Cortex of kidney (tissue), 1 donor: ENCODE measurements around the gene ANGPTL2.

ENCODE experiments used
- DNase-seq: peaks from one replicate; lab custom pipeline; 2025; lab: John Stamatoyannopoulos, UW

ANGPTL2 gene

DNA sequence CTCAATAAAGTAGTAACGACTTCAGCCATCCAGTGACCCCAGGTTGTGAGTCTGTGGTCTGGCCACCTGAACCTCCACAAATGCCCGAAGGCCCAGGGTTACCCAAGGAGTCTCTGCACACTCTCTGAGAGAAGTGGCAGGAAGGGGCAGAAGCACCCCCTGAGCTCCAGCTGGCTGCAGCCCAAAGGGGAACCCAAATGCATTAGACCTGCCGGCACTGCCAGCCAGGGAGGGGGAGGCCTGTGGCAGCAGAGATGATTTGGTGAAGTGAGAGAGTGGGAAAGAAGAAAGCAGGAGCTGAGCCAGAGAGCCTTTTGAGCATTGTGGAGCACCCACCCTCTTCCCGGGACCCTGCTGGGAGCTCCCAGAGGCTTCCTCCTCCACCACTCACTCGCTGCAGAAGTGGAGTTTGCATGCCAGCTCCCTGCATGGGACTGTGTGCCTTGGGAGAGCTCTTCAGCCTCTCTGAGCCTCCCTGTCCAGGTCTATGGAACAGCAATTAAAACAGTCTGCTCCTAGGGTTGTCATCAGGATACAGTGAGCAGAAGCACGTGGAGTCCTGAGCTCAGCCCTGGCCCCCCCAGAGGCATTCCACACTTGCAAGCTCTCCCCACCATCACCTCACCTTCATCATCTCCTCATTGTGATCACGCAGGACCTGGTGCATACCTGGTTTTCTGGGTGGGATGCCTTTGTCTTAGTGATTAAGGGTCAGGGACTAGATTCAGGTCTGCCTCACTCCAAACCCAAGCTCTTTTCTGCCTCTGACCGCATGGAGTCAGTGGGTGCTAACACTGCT is 13.8 kb upstream of the ANGPTL2 start:
- DNase-seq = no peak

- no peak for DNase-seq
Observed at GRCh38 chr9:127135056-127135745, 12.8 kb upstream of the ANGPTL2 start.

DNA sequence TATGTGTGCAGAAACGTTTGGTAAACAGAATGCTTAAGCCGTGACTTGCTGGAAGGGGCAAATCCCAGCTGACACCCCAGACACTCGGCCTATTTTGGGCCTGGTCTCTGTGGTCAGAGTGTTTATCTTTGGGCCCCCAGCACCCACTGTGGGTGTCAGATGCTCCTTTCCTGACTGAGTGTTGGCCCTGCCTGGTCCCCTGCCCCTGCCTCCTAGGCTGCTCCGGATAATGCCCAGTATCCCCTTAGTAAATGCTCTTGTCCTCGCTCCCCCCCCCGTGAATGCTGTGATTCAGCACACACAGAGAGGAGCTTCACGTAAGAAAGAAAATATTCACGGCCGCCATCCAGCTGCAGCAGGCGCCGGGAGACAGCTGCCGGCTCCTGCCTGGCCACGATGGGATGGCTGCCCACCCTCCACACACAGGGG is 11.3 kb upstream of the ANGPTL2 start:
- DNase-seq = no peak

- no peak for DNase-seq
Observed at GRCh38 chr9:127132921-127133647, 10.6 kb upstream of the ANGPTL2 start.

DNA sequence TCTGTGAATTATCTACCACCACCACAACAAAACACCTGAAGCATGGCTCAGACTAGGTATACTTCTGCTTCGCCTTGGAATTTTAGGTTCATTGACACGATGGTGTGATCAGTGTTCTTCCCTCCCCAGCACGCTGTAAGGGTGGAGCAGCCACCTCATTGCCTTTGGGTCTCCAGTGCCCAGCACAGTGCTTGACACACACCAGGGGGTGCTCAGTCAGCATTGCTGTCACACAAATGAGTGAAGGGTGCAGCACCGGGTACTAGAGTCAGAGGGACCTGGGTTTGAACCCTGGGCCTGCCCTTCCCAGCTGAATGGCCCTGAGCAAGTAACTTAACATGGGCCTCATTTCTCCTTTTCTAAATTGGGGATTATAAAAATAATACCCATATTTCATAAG is 9.9 kb upstream of the ANGPTL2 start:
- no peak for DNase-seq

DNA sequence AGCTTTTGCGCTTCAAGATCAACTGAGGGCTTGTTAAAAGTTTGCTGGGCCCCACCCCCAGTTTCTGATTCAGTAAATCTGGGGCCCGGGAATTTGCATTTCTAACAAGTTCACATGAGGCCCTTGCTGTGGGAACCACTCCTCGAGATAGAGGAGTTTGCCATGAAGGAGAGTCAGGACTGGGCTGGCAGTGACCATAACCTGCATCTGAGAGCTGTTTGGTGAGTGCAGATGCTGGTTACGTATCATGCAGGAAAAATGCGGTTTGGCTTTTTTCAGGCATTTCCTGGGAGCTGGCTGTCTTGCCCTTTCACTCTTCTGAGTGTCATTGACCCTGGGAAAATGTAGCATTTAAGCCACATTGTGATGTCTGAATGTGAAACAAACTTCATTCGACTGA is 9.4 kb upstream of the ANGPTL2 start:
- DNase-seq = no peak

GRCh38 chr9:127130661-127131538 is 8.5 kb upstream of the ANGPTL2 start:
- no peak for DNase-seq

GRCh38 chr9:127130235-127130634 is 7.8 kb upstream of the ANGPTL2 start:
- no peak for DNase-seq

GRCh38 chr9:127129718-127130085 is 7.3 kb upstream of the ANGPTL2 start:
- DNase-seq = no peak

- DNase-seq = no peak
Observed at GRCh38 chr9:127129073-127129717, 6.8 kb upstream of the ANGPTL2 start.

DNA sequence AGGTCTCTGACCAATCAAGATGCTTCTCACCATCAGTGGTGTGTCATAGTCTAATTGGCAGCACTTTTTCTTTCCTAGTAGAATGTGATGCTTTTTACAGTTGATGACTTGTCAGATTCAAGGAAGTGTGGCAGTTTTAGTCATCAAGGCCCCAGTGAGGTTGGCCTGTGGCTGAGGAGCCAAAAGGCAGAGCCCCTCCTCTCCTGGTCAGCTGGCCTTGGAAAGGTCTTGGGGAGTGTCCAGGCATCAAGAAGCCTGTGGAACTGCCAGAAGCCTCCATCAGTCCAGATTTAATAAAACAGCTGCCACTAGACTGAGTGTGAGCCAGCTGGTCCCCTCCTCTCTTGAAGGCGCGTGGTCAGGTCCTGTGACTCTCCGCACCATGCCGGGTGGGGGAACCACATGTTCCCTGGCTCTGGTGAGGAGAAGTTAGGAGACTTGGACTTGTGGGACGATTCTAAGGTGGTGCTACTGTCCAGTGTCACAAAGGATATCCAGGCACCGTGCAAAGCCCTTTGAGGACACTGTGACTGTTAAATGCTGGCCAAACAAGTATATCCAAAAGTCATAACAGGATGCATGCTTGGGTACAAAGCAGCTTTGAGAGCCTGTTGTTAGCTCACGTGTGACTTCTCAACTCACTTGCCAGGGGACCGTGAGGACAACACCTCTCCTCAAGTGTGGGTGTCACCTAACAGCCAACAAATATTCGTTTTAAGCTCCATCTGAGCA is 6.1 kb upstream of the ANGPTL2 start:
- DNase-seq = no peak

DNA sequence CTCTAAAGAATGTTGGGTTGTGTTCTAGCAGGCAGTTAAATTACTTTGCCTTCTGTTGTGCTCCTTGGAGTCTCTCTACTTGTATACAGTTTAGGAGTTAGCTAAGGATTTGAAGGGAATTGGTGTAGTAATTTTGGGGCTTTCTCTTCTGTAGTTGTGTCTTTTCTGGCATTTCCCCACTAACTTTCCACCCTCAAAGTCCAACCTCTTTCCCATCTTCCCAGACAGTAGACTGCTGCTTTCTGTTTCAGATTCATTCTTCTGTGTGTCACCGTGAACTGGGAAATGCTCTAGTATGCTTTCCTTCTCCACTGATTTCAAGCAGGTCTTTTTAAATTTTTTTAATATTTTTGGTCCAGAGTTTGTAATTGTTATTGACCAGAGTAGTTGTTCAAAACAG is 4.5 kb upstream of the ANGPTL2 start:
- DNase-seq = no peak

DNA sequence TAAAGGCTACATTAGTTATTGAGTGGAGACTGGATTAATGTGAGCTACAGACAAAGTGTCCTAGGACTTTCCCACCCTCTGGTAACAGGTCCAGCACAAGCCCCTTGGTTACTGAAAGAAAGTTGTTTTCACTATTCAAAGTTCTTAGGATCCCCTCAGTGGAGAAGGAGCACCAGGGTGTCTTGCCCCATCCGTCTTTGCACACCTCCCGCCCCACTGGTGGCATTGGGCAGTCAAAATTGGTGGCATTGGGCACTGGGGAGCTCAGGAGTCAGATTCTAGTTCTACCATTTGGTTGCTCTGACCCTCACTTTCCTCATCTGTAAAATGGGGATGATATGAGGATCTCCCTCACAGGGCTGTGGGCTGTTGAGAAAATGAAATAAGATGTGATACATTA is 2.4 kb upstream of the ANGPTL2 start:
- no peak for DNase-seq

DNA sequence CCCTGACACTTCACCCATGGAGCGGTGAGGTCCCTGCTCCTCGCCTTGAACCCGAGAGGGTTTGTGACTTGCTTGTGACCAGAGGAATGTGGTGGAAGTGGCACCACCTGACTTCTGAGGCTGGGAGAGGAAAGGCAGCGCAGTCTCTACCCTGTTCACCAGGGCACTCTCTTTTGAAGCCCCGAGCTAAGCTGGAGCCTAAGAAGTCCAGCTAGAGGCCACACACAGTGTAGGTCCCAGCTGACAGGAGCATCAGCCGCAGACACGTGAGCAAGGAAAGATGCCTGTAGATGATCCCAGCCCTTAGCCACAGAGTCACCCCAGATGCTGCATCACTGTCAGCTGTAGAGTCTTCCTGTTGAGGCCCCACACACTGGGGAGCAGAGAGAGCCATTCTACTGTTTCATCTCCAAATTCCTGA is 1.7 kb upstream of the ANGPTL2 start:
- DNase-seq = no peak

GRCh38 chr9:127123064-127123890 is 842 bp upstream of the ANGPTL2 start:
- DNase-seq = no peak

DNA sequence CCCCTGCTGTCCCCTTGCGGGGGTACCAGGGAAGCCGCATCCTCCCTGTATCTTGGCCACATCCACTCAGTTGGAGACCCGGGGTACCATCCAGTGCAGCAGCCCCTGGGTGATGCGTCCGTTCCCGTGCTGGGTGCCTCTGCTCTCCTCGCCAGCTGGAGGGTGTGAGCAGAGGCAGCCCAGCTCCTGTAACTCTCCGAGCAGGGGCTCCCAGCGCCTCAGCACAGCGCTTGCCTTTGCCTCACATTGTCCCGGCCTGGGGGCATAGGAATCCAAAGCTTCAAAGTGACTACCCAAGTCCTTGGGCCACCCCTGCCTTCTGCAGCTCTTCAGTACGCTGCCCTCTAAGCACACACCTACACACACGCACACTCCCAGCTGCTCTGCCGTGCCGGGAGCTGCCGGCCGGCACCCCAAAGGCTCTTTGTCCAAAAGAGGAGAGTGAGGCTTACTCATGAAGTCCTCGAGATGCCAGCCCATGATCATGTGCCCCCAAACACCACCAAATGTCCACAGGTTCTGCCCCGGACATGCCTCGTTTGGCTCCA is 733 bp downstream of the ANGPTL2 start:
- no peak for DNase-seq

GRCh38 chr9:127119320-127119709 is 3.1 kb downstream of the ANGPTL2 start:
- no peak for DNase-seq

DNA sequence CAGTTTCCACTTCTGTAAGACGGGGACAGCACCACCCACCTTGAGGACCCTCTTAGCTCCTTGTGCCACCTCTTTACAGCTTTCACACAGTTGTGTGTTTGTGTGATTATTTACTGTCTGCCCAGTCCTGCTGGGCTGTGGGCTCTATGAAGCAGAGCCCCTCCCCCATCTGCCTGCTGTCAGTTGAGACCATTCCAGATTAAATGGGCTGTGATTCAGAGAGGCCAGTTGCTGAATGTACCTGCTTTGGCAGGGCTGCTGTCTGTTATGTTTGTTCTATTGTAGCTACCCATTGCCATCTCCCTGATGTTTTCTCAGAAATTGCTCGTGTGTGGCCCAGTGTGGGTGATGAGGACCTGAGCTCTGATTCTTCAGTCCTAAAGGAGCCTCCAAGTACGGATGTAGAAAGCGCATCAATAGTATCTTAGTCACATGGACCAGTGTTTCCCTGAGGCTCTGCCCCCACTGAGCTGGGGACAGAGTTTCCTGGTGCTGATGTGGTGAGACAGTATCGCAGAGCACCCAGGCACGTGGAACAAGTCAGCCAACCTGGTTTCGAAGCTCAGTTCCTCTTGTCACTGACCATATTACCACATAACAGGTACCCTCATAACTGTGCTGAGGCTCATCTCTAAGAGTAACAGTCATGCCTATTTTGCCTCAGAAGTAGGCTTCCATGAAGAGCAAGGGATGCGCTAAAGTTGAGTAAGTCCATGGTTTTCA is 3.7 kb downstream of the ANGPTL2 start:
- no peak for DNase-seq

- no peak for DNase-seq
Observed at GRCh38 chr9:127117801-127118200, 4.6 kb downstream of the ANGPTL2 start.
